Fibroblast of skin of scalp (primary cell): Measurements from ENCODE around the gene ASPM. TPM values are rescaled to one million over a fixed set of nuclear protein-coding genes. Genes with fewer than 3 reads are reported as not detected.

ENCODE experiments used
- DNase-seq: peaks from one replicate; pipeline ENCODE4 v3.0.0-alpha.2; 2013
- polyA plus RNA-seq, 2 experiments: library from polyadenylated mRNA; unstranded; fragments of 120-200 nt; gene quantifications; one replicate each; pipeline ENCODE4 v1.2.1, GENCODE V29; 2013; ENCODE audit not compliant: insufficient read length in 2 of 2

ASPM gene
- 13.7 TPM for polyA plus RNA-seq (2013, experiment 1 of 2; ENCODE audit: insufficient read length)
- polyA plus RNA-seq (2013, experiment 2 of 2; ENCODE audit: insufficient read length) = 16.4 TPM

DNA sequence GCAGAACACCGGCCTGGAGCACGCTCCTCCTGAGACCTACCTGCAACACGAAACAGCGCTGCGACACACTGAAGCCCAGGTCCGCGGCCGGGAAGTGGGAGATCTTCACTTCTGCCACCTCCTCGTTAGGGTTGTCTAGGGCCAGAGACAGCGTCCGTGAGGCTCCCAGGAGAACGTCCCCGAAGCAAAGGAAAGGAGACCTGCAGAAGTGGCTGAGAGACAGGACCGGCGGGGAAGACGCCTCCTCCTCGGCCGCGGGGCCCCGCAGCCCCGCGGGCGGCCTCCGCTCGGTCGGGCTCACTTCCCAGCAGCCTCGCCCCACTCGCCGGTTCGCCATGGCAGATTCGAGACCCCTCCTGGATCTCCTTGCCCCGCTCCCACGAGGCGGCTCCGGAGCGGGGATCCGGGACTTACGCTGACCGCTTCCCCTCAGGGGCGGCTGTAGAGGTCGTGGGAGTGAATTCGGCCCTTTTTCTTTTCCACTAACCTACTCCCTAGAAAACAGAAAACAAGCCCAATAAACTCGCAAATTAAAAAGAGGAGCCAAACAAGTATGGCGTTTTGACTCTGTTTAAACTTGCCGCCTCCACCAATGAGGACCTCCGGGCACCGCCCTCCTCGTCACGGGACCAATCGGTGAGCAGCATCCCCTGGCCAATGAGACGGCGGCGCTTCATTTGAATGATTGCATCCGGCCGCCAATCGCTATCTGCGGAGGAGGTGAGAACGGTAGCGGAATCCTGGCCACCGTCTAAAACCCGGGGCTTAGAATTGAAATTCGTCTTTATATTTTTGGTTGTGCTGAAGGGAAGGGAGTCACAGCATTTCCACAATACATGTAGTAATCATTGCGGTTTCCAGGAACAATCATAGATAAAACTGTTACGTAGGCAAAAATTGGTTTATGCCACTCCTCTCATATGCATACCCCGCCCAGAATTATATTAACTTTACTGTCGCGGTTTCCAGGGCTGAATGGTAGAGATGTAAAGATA is at the start of gene ASPM:
Gene ASPM (minus strand): TSS at position 569 of the 995 bp plus-strand sequence. CDS start 232 bp downstream, at position 337.
- peak; percentile 95 for DNase-seq

- DNase-seq = peak; percentile 48
Observed at GRCh38 chr1:197195100-197195499, 48.6 kb upstream of the ASPM start.

GRCh38 chr1:197184190-197184589 is 37.7 kb upstream of the ASPM start:
- no peak for DNase-seq

DNA sequence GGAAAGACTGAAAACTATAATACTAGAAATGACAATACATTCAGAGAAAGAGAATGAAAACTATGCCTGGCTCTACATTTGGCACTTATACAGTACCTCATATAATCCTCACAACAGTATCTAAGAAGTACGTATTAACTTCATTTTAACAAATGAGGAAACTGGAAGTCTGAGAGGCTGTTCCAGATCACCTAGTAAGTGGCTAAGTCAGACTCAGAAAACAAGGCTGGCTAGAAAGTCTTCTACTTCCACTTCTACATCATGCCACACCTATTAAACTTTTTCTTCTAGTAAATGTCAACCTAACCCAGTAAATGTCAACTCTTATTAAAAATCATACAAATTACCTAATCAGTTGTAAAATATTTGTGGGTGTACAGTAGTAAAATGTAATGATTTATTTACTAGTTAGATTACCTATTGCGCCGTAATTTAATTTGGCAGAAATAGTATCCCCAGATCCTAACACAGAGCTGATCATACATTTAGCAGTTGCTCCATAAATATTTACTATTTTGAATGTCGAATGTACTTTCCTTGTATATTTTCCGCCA is 36.8 kb upstream of the ASPM start:
- DNase-seq = no peak

DNA sequence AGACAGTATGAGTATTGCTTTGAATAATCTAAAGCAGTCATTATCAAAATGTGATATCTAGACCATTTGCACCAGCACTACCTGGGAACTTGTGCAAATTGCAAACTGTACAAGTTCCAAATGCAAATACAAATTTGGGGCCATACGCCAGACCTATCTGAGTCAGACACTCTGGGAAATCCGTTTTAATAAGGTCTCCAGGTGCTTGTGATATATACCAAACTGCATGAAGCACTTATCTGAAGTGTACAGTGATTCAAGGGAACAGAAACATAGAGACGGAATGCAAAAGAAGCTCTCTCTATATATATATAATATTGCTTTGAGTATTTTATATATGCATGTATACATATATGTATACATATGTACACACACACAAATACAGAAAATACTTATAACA is 36.2 kb upstream of the ASPM start:
- no peak for DNase-seq

DNA sequence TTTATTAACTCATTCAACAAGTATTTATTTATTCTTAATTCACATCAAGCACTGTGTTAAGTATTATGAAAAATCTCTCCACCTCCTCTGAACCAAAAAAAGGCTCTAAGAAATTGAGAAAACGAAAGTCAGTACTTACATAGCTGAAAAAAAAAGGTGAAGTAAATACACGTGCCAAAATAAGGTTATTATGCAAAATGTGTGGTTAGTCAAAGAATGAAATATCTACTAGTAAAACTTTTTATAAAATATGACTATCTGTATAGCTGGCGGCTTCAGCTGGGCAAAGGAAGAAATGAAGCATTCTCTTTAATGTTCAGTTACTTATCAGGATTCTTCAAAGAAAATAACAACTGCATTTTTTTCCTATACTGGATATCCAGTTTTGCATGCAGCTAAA is 35.5 kb upstream of the ASPM start:
- DNase-seq = no peak

GRCh38 chr1:197180252-197180878 is 33.9 kb upstream of the ASPM start:
- peak; percentile 63 for DNase-seq

DNA sequence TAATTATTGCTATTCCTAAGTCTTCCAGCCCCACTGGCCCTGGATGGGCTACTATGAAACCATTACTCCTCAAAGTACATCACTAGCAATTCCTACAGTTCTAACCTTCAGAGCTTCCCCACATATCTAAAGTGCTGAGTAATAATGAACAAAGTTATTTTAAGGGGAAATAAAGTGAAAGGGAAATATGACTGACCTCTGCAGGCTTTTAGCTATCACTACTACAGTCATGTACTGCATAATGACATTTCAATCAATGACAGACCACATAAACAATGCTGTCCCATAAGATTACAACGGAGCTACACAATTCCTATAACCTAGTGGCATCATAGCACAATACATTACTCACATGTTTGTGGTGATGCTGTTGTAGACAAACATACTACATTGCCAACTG is 32.5 kb upstream of the ASPM start:
- DNase-seq = peak; percentile 73

DNA sequence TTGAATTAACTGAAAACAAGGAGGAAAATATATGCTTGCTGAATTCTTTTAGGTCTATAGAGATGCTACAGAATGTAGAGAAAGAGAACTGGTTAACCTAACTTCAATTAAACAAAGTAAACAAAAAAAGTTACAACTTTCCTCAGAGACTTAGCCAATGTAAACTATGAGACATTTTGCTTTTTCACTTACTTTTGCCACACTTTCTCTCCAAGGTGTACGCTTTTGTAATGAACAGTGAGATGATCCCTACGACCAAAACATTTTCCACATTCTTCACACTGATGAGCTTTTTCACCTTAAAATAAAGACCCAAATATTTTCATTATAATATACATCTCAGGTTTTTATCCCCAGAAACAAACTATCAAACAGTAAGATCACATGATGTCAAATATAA is 28.3 kb upstream of the ASPM start:
- DNase-seq = no peak

DNA sequence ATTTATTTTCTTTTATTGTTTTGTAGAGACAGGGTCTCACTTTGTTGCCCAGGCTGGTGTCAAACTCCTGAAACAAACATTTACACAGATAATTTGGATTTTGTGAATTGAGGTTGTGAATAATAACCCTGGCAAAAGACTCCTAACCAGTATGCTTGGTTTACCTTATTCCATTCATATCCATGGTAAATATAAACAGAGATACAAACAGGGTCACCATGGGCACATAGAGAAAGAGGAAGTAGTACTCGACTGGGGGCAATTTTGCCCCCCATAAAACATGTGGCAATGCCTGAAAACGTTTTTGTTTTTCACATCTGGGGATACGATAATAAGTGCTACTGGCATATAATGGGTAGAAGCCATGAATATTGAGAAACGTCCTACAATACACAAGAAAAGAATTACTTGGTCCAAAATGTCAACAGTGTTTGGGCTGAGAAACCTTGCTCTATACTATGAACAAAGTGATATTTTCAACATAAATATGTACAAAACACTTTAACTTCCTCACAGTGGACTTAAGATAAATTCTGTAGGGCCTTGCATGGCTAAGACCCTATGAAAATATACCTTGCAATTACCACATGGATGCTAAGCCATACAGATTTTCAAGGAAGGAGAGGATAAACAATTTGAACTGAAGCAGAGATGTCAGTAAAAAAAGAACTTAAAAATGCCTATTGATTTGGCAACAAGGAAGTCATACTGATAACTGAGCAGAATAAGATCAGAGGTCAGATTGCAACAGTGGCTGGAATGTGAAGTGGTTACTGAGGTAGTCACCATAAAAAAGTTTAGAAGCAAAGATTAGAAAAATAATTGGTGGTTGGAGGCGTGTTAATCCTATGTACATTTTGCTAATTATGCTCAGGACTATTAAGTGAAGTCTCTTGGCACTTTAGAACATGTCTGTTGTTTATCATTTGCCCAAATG is 27.4 kb upstream of the ASPM start:
- DNase-seq = no peak

DNA sequence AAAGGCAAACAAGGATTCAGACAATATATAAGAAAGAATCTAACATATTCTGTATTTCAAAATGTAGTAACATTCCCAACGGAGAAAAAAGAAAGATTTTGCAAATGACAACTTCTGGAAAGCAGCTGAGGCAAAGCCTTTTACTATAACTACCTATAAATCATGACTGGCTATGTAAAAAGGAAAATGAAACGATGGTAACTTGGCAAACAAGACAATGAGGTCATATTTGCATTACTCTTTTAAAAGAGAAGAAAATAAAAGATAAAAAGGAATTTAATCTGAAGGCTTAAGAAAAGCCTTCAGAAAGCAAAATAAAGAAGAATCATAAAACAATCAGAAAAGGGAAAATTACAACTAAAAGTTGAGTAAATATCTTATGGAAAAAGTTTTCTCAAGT is 25.1 kb upstream of the ASPM start:
- DNase-seq = no peak

- DNase-seq = no peak
Observed at GRCh38 chr1:197170538-197170937, 24.1 kb upstream of the ASPM start.

GRCh38 chr1:197159461-197159860 is 13.0 kb upstream of the ASPM start:
- no peak for DNase-seq

- DNase-seq = no peak
Observed at GRCh38 chr1:197156692-197157091, 10.2 kb upstream of the ASPM start.

- no peak for DNase-seq
Observed at GRCh38 chr1:197152662-197153061, 6.2 kb upstream of the ASPM start.

DNA sequence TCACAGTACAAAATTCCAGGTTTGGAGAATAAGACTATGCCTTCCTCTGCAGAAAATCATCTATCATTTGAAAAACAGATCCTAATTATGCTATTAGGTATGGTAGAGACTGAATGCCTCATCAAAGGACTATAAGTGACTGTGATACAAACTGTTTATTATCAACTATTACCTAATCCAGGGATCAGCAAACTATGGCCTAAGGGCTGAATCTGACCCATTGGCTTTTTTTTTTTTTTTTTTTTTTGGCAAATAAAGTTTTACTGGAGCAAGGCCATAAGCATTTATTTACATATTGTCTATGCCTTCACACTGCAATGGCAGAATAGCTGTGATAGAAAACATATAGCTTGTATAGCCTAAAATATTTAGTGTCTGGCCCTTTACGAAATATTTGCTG is 4.7 kb upstream of the ASPM start:
- DNase-seq = no peak

DNA sequence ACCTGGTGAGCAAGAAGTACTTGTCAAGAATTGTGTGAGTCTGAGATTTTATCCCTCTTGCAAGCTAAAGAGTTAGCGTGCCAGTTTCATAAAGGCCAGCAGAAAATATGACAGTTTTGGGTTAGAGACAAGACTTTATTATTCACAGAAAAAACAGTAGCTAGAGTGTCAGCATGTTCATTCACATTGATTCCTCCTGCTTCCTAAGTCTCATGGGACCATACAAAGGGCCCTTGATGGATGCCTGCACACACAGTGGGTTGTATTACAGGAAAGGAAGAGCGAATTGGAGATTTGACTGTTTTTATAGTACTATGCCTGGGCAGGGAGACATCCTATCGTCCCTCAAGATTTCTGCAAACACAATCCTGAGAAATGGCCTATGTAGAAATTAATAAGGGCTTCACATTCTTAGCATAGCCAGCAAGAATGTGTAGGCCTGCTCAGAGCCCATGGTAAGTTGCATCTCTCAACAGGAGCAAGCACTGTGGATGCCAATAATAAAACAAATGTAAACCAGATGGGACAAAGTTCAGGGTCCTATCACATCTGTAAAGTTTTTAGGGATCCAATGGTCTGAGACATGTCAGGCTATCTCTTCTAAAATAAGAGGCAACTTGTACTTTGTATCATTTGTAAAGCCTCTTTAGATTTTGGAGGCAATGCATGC is 4.0 kb upstream of the ASPM start:
- peak; percentile 29 for DNase-seq

DNA sequence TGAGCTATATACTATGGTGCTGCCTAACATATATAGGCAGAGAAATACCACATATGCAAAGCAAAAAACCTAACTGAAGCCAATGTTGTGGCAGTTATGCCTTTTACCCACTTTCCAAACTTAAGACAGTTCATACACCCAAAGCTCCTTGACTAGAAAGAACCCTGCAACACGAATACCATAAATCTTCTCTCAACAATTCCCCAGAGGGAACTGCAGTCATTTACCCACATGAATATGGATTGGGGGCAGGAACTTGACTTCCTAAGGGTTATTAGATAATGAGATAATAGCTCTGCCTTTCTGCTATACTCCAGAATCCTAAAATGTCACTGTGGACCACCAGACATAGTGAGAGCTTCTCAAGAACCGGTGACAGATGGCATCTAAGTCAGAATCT is 2.9 kb upstream of the ASPM start:
- no peak for DNase-seq

- no peak for DNase-seq
Observed at GRCh38 chr1:197145446-197146024, 934 bp downstream of the ASPM start.

- peak; percentile 27 for DNase-seq
Observed at GRCh38 chr1:197144570-197145325, 1.7 kb downstream of the ASPM start.
